DLD1 (cell line): Measurements from ENCODE around the gene IQCB1.
"Not testable (repeated sequence)": the region's sequence is repeated elsewhere in the genome, so short reads cannot be mapped to it uniquely, and the experiment has no call there.

Source experiments
- in situ Hi-C: cut with HindIII; loops from 2 replicates; pipeline ENCODE4 v1.10.0; 2017; ENCODE audit warnings: low sequenced_read_pairs

Gene IQCB1

GRCh38 chr3:121809249-121809648 lies 25.6 kb downstream of the IQCB1 start:
- in situ Hi-C loops, result no loop called here

- in situ Hi-C loops, result no loop called here
Measured at GRCh38 chr3:121803771-121804320, 31.0 kb downstream of the IQCB1 start.

- in situ Hi-C loops, result no loop called here
Measured at GRCh38 chr3:121800906-121801305, 34.0 kb downstream of the IQCB1 start.

GRCh38 chr3:121796970-121797369 lies 37.9 kb downstream of the IQCB1 start:
- in situ Hi-C loops, result no loop called here

- in situ Hi-C loops, result no loop called here
Measured at GRCh38 chr3:121794264-121794983, 40.4 kb downstream of the IQCB1 start.

- in situ Hi-C loops, result no loop called here
Measured at GRCh38 chr3:121793078-121793477, 41.8 kb downstream of the IQCB1 start.

- in situ Hi-C loops, result no loop called here
Measured at GRCh38 chr3:121786485-121786884, 48.4 kb downstream of the IQCB1 start.

GRCh38 chr3:121782784-121783183 lies 52.1 kb downstream of the IQCB1 start:
- in situ Hi-C loops, result not testable (repeated sequence)

- in situ Hi-C loops, result no loop called here
Measured at GRCh38 chr3:121781611-121782010, 53.2 kb downstream of the IQCB1 start.

GRCh38 chr3:121775095-121775494 lies 59.8 kb downstream of the IQCB1 start:
- in situ Hi-C loops, result not testable (repeated sequence)

- in situ Hi-C loops, result no loop called here
Measured at GRCh38 chr3:121769246-121769645, 65.6 kb downstream of the IQCB1 start.

GRCh38 chr3:121768452-121768851 lies 66.4 kb downstream of the IQCB1 start:
- in situ Hi-C loops, result no loop called here

- in situ Hi-C loops, result no loop called here
Measured at GRCh38 chr3:121759541-121760202, 75.2 kb downstream of the IQCB1 start.

- in situ Hi-C loops, result no loop called here
Measured at GRCh38 chr3:121758727-121759450, 76.0 kb downstream of the IQCB1 start.

GRCh38 chr3:121757812-121758545 lies 76.9 kb downstream of the IQCB1 start:
- in situ Hi-C loops, result no loop called here

- in situ Hi-C loops, result no loop called here
Measured at GRCh38 chr3:121757087-121757811, 77.6 kb downstream of the IQCB1 start.

- in situ Hi-C loops, result no loop called here
Measured at GRCh38 chr3:121752772-121753171, 82.1 kb downstream of the IQCB1 start.

- in situ Hi-C loops, result no loop called here
Measured at GRCh38 chr3:121752261-121752660, 82.6 kb downstream of the IQCB1 start.

GRCh38 chr3:121750087-121750415 lies 84.8 kb downstream of the IQCB1 start:
- in situ Hi-C loops, result no loop called here
